Measurements from ENCODE around the gene RNF149. TPM values are rescaled to one million over a fixed set of nuclear protein-coding genes. Genes with fewer than 3 reads are reported as not detected.
A peak's percentile ranks its signal among the peaks of the same experiment; 100 is the strongest.
"Not testable (repeated sequence)": the region's sequence is repeated elsewhere in the genome, so short reads cannot be mapped to it uniquely, and the experiment has no call there.

Gene RNF149
- total RNA-seq, 4 donors from 2014 or later = 17.4 to 105 (median 82.0) TPM

GRCh38 chr2:101252408-101253012, 56.0 kb downstream of the RNF149 start, which contains the start of gene CNOT11:
Gene CNOT11 (plus strand): TSS chr2:101252886. CDS start chr2:101252965, 79 bp downstream.
- TF ChIP-seq POLR2A (IDR thresholded peaks at IDR 0.05) = peak; percentile 65 to 76
- TF ChIP-seq CTCF (IDR thresholded peaks at IDR 0.05) = peak in 3 of 4 experiments; percentile 10 to 20 (median 16)
- Histone ChIP-seq H3K4me1 (peaks cover 7 to 8% of the 10 kb centered on the region in 2 donors), H3K36me3 (no peaks in the 10 kb centered on the region), H3K9me3 (no peaks in the 10 kb centered on the region), H3K27ac (peak within 1 kb of the TSS; percentile 81 to 88), H3K27me3 (no peaks in the 10 kb centered on the region), H3K4me3 (peak within 1 kb of the TSS; percentile 62 to 86)
- intact Hi-C loops (cut with DNase I; ENCODE audit: low total_unique reads) = no loop called here
- DNase-seq = peak; percentile 99 to 100

- intact Hi-C loops (cut with DNase I; ENCODE audit: low total_unique reads) = no loop called here
- H3K9me3 ChIP-seq = no peaks in the 10 kb centered on the region
- TF ChIP-seq POLR2A (IDR thresholded peaks at IDR 0.05) (no peak), CTCF (IDR thresholded peaks at IDR 0.05) (peak in 1 of 4 experiments; percentile 7)
- H3K27me3 ChIP-seq = no peaks in the 10 kb centered on the region
- no peaks in the 10 kb centered on the region for H3K36me3 ChIP-seq
- H3K4me3 ChIP-seq = peak overlapping the region; percentile 62 to 86
- DNase-seq = no peak
- H3K4me1 ChIP-seq = peaks cover 7 to 8% of the 10 kb centered on the region in 2 donors
- H3K27ac ChIP-seq = peak overlapping the region; percentile 81 to 88
Observed at GRCh38 chr2:101251844-101252407, 56.6 kb downstream of the RNF149 start.

- H3K36me3 ChIP-seq; H3K4me1 ChIP-seq; H3K27me3 ChIP-seq; H3K4me3 ChIP-seq; H3K9me3 ChIP-seq; H3K27ac ChIP-seq; intact Hi-C loops (cut with DNase I; ENCODE audit: low total_unique reads); DNase-seq: not testable (repeated sequence)
Observed at GRCh38 chr2:101251246-101251781, 57.2 kb downstream of the RNF149 start.

- Histone ChIP-seq H3K4me3 (no peak overlapping the region), H3K27me3 (no peaks in the 10 kb centered on the region), H3K36me3 (no peaks in the 10 kb centered on the region), H3K9me3 (no peaks in the 10 kb centered on the region), H3K4me1 (peaks cover 5 to 8% of the 10 kb centered on the region in 2 donors), H3K27ac (no peak overlapping the region)
- TF ChIP-seq CTCF (IDR thresholded peaks at IDR 0.05) (no peak), POLR2A (IDR thresholded peaks at IDR 0.05) (no peak)
- intact Hi-C loops (cut with DNase I; ENCODE audit: low total_unique reads) = no loop called here
- no peak for DNase-seq
Observed at GRCh38 chr2:101249826-101250225, 58.7 kb downstream of the RNF149 start.

GRCh38 chr2:101248756-101249155, 59.7 kb downstream of the RNF149 start:
- H3K4me3 ChIP-seq; H3K27me3 ChIP-seq; H3K9me3 ChIP-seq; intact Hi-C loops (cut with DNase I; ENCODE audit: low total_unique reads); H3K4me1 ChIP-seq; H3K36me3 ChIP-seq; DNase-seq; H3K27ac ChIP-seq: not testable (repeated sequence)

- H3K36me3 ChIP-seq; H3K27ac ChIP-seq; intact Hi-C loops (cut with DNase I; ENCODE audit: low total_unique reads); DNase-seq; H3K4me1 ChIP-seq; H3K4me3 ChIP-seq; H3K9me3 ChIP-seq; H3K27me3 ChIP-seq: not testable (repeated sequence)
Observed at GRCh38 chr2:101245468-101245867, 63.0 kb downstream of the RNF149 start.

- H3K4me3 ChIP-seq; H3K27ac ChIP-seq; H3K27me3 ChIP-seq; H3K4me1 ChIP-seq; H3K36me3 ChIP-seq; intact Hi-C loops (cut with DNase I; ENCODE audit: low total_unique reads); H3K9me3 ChIP-seq; DNase-seq: not testable (repeated sequence)
Observed at GRCh38 chr2:101244899-101245298, 63.6 kb downstream of the RNF149 start.

GRCh38 chr2:101244373-101244772, 64.1 kb downstream of the RNF149 start:
- H3K27me3 ChIP-seq; H3K9me3 ChIP-seq; H3K27ac ChIP-seq; intact Hi-C loops (cut with DNase I; ENCODE audit: low total_unique reads); H3K36me3 ChIP-seq; DNase-seq; H3K4me1 ChIP-seq; H3K4me3 ChIP-seq: not testable (repeated sequence)
